Ishikawa (cell line): ENCODE measurements around the gene KRT83.

Source experiments
- EP300 ChIP-seq: IDR thresholded peaks from 2 replicates; pipeline ENCODE4 v1.6.1; 2012; ENCODE audit warnings: borderline replicate concordance
- TAF1 ChIP-seq: IDR thresholded peaks from 2 replicates; pipeline ENCODE4 v1.6.1; 2012; ENCODE audit warnings: low read depth, mild to moderate bottlenecking
- TEAD4 ChIP-seq: IDR thresholded peaks from 2 replicates; pipeline ENCODE4 v1.6.1; 2012
- YY1 ChIP-seq: IDR thresholded peaks from 2 replicates; pipeline ENCODE4 v1.6.1; 2012; ENCODE audit warnings: low read depth

DNA sequence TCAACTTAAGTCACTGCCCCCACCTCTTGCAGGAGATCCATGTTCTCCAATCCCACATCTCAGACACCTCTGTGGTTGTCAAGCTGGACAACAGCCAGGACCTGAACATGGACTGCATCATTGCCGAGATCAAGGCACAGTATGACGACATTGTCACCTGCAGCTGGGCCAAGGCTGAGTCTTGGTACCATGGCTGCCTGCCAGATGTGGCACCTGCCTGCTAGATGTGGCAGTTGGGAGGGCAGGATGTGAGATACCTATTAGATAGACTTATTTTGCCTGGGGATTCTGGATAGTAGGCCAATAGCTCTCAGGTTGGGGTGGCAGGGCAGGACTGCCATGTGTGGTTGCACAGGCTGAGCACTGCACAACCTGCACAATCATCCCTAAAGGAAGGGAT is 54.7 kb downstream of the KRT83 start:
- TF ChIP-seq TEAD4: no peak
- no peak for TF ChIP-seq YY1
- no peak for TF ChIP-seq TAF1
- TF ChIP-seq EP300: no peak
